Nephron progenitor cell (in vitro differentiated cells): ENCODE results near the gene TCL1B.
"Not testable (repeated sequence)": the region's sequence is repeated elsewhere in the genome, so short reads cannot be mapped to it uniquely, and the experiment has no call there.

Source experiments
- DNase-seq: peaks from one replicate; pipeline ENCODE4 v3.0.0; 2021
- H3K27ac Mint-ChIP-seq: 2 replicates; pipeline ENCODE4 v1.8.0; 2021; ENCODE audit warnings: mild to moderate bottlenecking, moderate library complexity, mixed read lengths
- H3K27me3 Mint-ChIP-seq: 2 replicates; pipeline ENCODE4 v1.8.0; 2021; ENCODE audit warnings: mild to moderate bottlenecking, low read depth, mixed read lengths; ENCODE audit not compliant: poor library complexity
- H3K36me3 Mint-ChIP-seq: 2 replicates; pipeline ENCODE4 v1.8.0; 2021; ENCODE audit warnings: low read depth, mixed read lengths
- H3K4me1 Mint-ChIP-seq: 2 replicates; pipeline ENCODE4 v1.8.0; 2021; ENCODE audit warnings: mixed read lengths
- H3K4me3 Mint-ChIP-seq: 2 replicates; pipeline ENCODE4 v1.8.0; 2021; ENCODE audit warnings: mild to moderate bottlenecking, moderate library complexity, mixed read lengths
- H3K9me3 Mint-ChIP-seq: 2 replicates; pipeline ENCODE4 v1.8.0; 2021; ENCODE audit warnings: mild to moderate bottlenecking, moderate library complexity, mixed read lengths
- CTCF ChIP-seq: fragments of 200-600 bp; sonication (generic); IDR thresholded peaks from 2 replicates; pipeline ENCODE4 v1.5.0; 2021; ENCODE audit warnings: antibody characterized with exemption

The TCL1B gene

GRCh38 chr14:95664066-95664465 is 22.2 kb upstream of the TCL1B start:
- no peak for TF ChIP-seq CTCF
- H3K4me1 Mint-ChIP-seq, result peaks cover 39% of the 10 kb centered on the region
- DNase-seq, result no peak
- no peaks in the 10 kb centered on the region for H3K9me3 Mint-ChIP-seq
- H3K27me3 Mint-ChIP-seq, result no peaks in the 10 kb centered on the region
- H3K4me3 Mint-ChIP-seq, result no peak overlapping the region
- no peak overlapping the region for H3K27ac Mint-ChIP-seq
- no peaks in the 10 kb centered on the region for H3K36me3 Mint-ChIP-seq

- no peak for TF ChIP-seq CTCF
- Mint-ChIP-seq H3K4me1 (peaks cover 39% of the 10 kb centered on the region), H3K36me3 (no peaks in the 10 kb centered on the region), H3K27ac (no peak overlapping the region), H3K4me3 (no peak overlapping the region), H3K9me3 (no peaks in the 10 kb centered on the region), H3K27me3 (no peaks in the 10 kb centered on the region)
- DNase-seq, result no peak
Measured at GRCh38 chr14:95664546-95664945, 21.7 kb upstream of the TCL1B start.

GRCh38 chr14:95665530-95665929 is 20.7 kb upstream of the TCL1B start:
- H3K36me3 Mint-ChIP-seq, DNase-seq, H3K4me3 Mint-ChIP-seq, H3K9me3 Mint-ChIP-seq, H3K27ac Mint-ChIP-seq, H3K27me3 Mint-ChIP-seq: not testable (repeated sequence)
- peaks cover 41% of the 10 kb centered on the region for H3K4me1 Mint-ChIP-seq
- TF ChIP-seq CTCF, result peak; percentile 17

- Mint-ChIP-seq H3K4me3 (no peak overlapping the region), H3K36me3 (no peaks in the 10 kb centered on the region), H3K4me1 (peaks cover 39% of the 10 kb centered on the region), H3K27me3 (no peaks in the 10 kb centered on the region), H3K9me3 (no peaks in the 10 kb centered on the region), H3K27ac (no peak overlapping the region)
- no peak for DNase-seq
- TF ChIP-seq CTCF, result no peak
Measured at GRCh38 chr14:95666450-95666849, 19.8 kb upstream of the TCL1B start.

- no peaks in the 10 kb centered on the region for H3K36me3 Mint-ChIP-seq
- no peak overlapping the region for H3K4me3 Mint-ChIP-seq
- H3K9me3 Mint-ChIP-seq, result no peaks in the 10 kb centered on the region
- no peak overlapping the region for H3K27ac Mint-ChIP-seq
- no peaks in the 10 kb centered on the region for H3K27me3 Mint-ChIP-seq
- no peak for TF ChIP-seq CTCF
- peaks cover 38% of the 10 kb centered on the region for H3K4me1 Mint-ChIP-seq
- DNase-seq, result peak; percentile 25
Measured at GRCh38 chr14:95667249-95667693, 19.0 kb upstream of the TCL1B start.

- Mint-ChIP-seq H3K9me3 (no peaks in the 10 kb centered on the region), H3K4me1 (peaks cover 35% of the 10 kb centered on the region), H3K27ac (peak overlapping the region; percentile 85), H3K36me3 (no peaks in the 10 kb centered on the region), H3K27me3 (no peaks in the 10 kb centered on the region), H3K4me3 (peak overlapping the region; percentile 21)
- no peak for TF ChIP-seq CTCF
- no peak for DNase-seq
Measured at GRCh38 chr14:95668235-95668772, 17.9 kb upstream of the TCL1B start.
